Uterine smooth muscle cell (primary cell): ENCODE results near the gene LYZL4. TPM values are rescaled to one million over a fixed set of nuclear protein-coding genes. Genes with fewer than 3 reads are reported as not detected.

ENCODE experiments used
- total RNA-seq: library from RNA; depleted of rRNA; stranded (reverse); fragments of >200 nt; gene quantifications from 2 replicates; pipeline ENCODE4 v1.2.3, GENCODE V29; 2014

LYZL4 gene
- not detected in 2 replicates for total RNA-seq

GRCh38 chr3:42410370-42411131 is at the start of gene LYZL4:
TSS of gene LYZL4 (minus strand) at chr3:42410610. CDS start at chr3:42407251, 3,359 bp downstream.

Other genes starting within 250 kb of the LYZL4 start
- gene CCK, start 144.4 kb downstream of the LYZL4 start, total RNA-seq: 0.62 and 1.1 TPM in 2 replicates
- gene VIPR1, start 92.0 kb upstream of the LYZL4 start, total RNA-seq: not detected in 2 replicates
- 78.5 and 91.5 TPM in 2 replicates for gene SEC22C, start 171.4 kb upstream of the LYZL4 start, total RNA-seq
- 14.9 and 19.7 TPM in 2 replicates for gene SS18L2, start 180.2 kb upstream of the LYZL4 start, total RNA-seq
- 68.1 and 83.8 TPM in 2 replicates for gene NKTR, start 190.1 kb upstream of the LYZL4 start, total RNA-seq
- gene ZBTB47, start 243.1 kb upstream of the LYZL4 start, total RNA-seq: 24.0 and 33.1 TPM in 2 replicates